ENCODE results near the gene COL15A1. TPM values are rescaled to one million over a fixed set of nuclear protein-coding genes. Genes with fewer than 3 reads are reported as not detected.

The COL15A1 gene
- total and polyA plus RNA-seq, 2 of the 8 experiments (the other 6 are each of a cell fraction or from before 2014, with no cell fraction given): 0.12 to 0.15 TPM

- no peaks in the 10 kb centered on the region for H3K27me3 ChIP-seq (replicated peaks in 1 of 4; ENCODE audit: control insufficient read depth in 3 of 4, extremely low read depth in 1 of 4, insufficient read depth in 3 of 4, low read length in 3 of 4)
- POLR2A ChIA-PET (ENCODE audit: partially characterized antibody): no interaction called here
- H3K9me3 ChIP-seq (ENCODE audit: insufficient read depth in 2 of 2, low read depth in 1 of 2, low read length in 1 of 2): no peaks in the 10 kb centered on the region
These were observed 125.8 kb downstream of the COL15A1 start for GRCh38 chr9:99069546-99069945.

More at GRCh38 chr9:99069546-99069945, 125.8 kb downstream of the COL15A1 start:
- Histone ChIP-seq H3K4me3 (ENCODE audit: extremely low read depth in 1 of 4, insufficient read depth in 2 of 4, low read depth in 3 of 4, low read length in 4 of 4) (no peak overlapping the region), H2BK20ac (ENCODE audit: low read length) (no peak overlapping the region), H3K4me2 (ENCODE audit: insufficient read depth in 1 of 2, low read depth in 2 of 2, low read length in 2 of 2) (no peak overlapping the region), H4K5ac (ENCODE audit: insufficient read length, low read depth, low read length) (no peak overlapping the region), H3K27ac (ENCODE audit: low read depth, low read length) (no peak overlapping the region), H4K91ac (replicated peaks; ENCODE audit: insufficient read length, low read length) (no peak overlapping the region), H3K79me1 (ENCODE audit: low read depth, low read length) (no peaks in the 10 kb centered on the region), H4K20me1 (replicated peaks in 1 of 2; ENCODE audit: control insufficient read depth in 1 of 2, insufficient read depth in 2 of 2, low read length in 2 of 2) (no peaks in the 10 kb centered on the region), H4K8ac (ENCODE audit: extremely low read depth, insufficient read depth, low read length) (no peak overlapping the region), H2AFZ (ENCODE audit: low read length) (no peak overlapping the region), H2BK5ac (ENCODE audit: low read depth, low read length) (no peak overlapping the region), H3K36me3 (ENCODE audit: control insufficient read depth in 2 of 4, insufficient read depth in 4 of 4, low read length in 3 of 4) (no peaks in the 10 kb centered on the region), H3K56ac (replicated peaks; ENCODE audit: insufficient read length, low read depth, low read length) (no peak overlapping the region), H3K79me2 (ENCODE audit: control insufficient read depth in 1 of 2, insufficient read depth in 2 of 2, low read length in 2 of 2) (no peaks in the 10 kb centered on the region), H2AK5ac (ENCODE audit: low read depth, low read length) (no peak overlapping the region), H2BK12ac (ENCODE audit: low read depth, low read length) (no peak overlapping the region), H3K4ac (replicated peaks; ENCODE audit: insufficient read length, low read depth, low read length) (no peak overlapping the region), H3K9ac (replicated peaks in 1 of 4; ENCODE audit: extremely low read depth in 1 of 4, low read depth in 3 of 4, low read length in 3 of 4) (no peak overlapping the region), H3K14ac (ENCODE audit: insufficient read length) (no peak overlapping the region), H3K18ac (ENCODE audit: extremely low read depth, low read length) (no peak overlapping the region), H3K23ac (ENCODE audit: insufficient read length) (no peak overlapping the region), H2BK15ac (ENCODE audit: low read length) (no peak overlapping the region), H2BK120ac (replicated peaks; ENCODE audit: low read depth, low read length) (no peak overlapping the region), H3K23me2 (ENCODE audit: low read depth, low read length) (no peaks in the 10 kb centered on the region; the same call in 1 of the 2 replicates), H3K4me1 (replicated peaks in 1 of 4; ENCODE audit: control insufficient read depth in 3 of 4, insufficient read depth in 4 of 4, low read length in 3 of 4) (no peaks in the 10 kb centered on the region)
- no peak for TF ChIP-seq YY1 (IDR thresholded peaks at IDR 0.05; ENCODE audit: low read depth, low read length)
- TF ChIP-seq MAFK (IDR thresholded peaks at IDR 0.05; ENCODE audit: low read depth, low read length): no peak
- no peak for TF ChIP-seq SP1 (IDR thresholded peaks at IDR 0.05; ENCODE audit: low read depth, low read length)
- TF ChIP-seq TEAD4 (IDR thresholded peaks at IDR 0.05; ENCODE audit: low read depth, low read length): no peak
- TF ChIP-seq TAF7 (optimal IDR thresholded peaks at IDR 0.05; ENCODE audit: borderline replicate concordance, low read depth, low read length): no peak
- no peak for TF ChIP-seq JUND (IDR thresholded peaks at IDR 0.05; ENCODE audit: low read length)
- no peak for TF ChIP-seq RFX5 (IDR thresholded peaks at IDR 0.05; ENCODE audit: borderline replicate concordance, low read depth, low read length)
- TF ChIP-seq ATF2 (IDR thresholded peaks at IDR 0.05; ENCODE audit: low read length): no peak
- TF ChIP-seq RAD21 (IDR thresholded peaks at IDR 0.05 in 1 of 2, conservative IDR thresholded peaks at IDR 0.05 in 1 of 2; ENCODE audit: low read depth in 2 of 2, low read length in 2 of 2): no peak
- FAIRE-seq (no peak), DNase-seq (ENCODE audit: low read depth in 1 of 2, low spot score in 2 of 2) (no peak)
- 93% methylated on average over 12 of the region's 12 CpGs; no CpG with 5 or more reads in 1 of the 2 experiments for WGBS, 2 experiments (ENCODE audit: extremely low coverage in 1 of 2, insufficient coverage in 1 of 2, insufficient read length in 1 of 2, insufficient replicate concordance in 2 of 2, low coverage in 1 of 2, low lambda C conversion rate in 2 of 2, missing lambda C conversion rate in 1 of 2)
- CTCF ChIA-PET (ENCODE audit: partially characterized antibody): interaction anchor here (1.0 kb wide), 1 partner anchor 19 kb away, joined by 3 read pairs; no protein-coding TSS in a partner anchor

Data from H1 (cell line).